ENCODE data around the gene FBXW9. TPM values are rescaled to one million over a fixed set of nuclear protein-coding genes. Genes with fewer than 3 reads are reported as not detected.

FBXW9 gene
- total and polyA plus RNA-seq, 2 experiments from 2014 or later: 6.6 to 19.4 TPM

DNA sequence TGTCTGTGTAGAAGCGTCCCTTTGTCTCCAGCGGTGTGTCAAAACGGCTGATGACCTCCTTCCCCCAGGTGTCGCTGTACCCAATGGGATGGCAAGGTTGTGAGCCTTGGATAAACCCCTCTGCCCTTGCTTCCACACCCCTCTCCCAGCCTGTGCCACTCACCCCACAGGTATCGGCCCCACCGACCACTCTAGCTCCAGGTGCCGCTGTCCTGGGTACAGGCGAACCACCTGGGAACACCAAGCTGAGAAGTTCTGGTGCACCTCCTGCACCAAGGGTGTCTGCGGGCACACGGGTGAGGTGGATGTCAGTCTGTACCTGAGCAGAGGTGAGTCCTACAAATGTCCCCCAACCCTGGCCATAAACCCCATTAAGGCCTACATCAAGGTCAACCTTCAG lies 46.5 kb downstream of the FBXW9 start:
- no peak for DNase-seq (ENCODE audit: low spot score)
- Mint-ChIP-seq H3K4me1 (peaks cover 2% of the 10 kb centered on the region; the same call in 2 of the 3 replicates), H3K9me3 (peaks cover 8% of the 10 kb centered on the region), H3K27me3 (ENCODE audit: insufficient read depth, low read depth, poor library complexity) (peaks cover 14% of the 10 kb centered on the region), H3K4me3 (no peak overlapping the region), H3K36me3 (ENCODE audit: low read depth) (peaks cover 27% of the 10 kb centered on the region), H3K27ac (no peak overlapping the region)
- 0 out of 2 replicates have a peak, but pooled peaks cover 7% of the 10 kb centered on the region for H3F3A ChIP-seq (replicated peaks; ENCODE audit: low read depth)
- H4K20me1 ChIP-seq (replicated peaks; ENCODE audit: insufficient read depth): no peaks in the 10 kb centered on the region
- no peak overlapping the region for H2AFZ ChIP-seq
- H3K4me2 ChIP-seq: no peak overlapping the region
- no peaks in the 10 kb centered on the region for H3K4me1 ChIP-seq (ENCODE audit: insufficient read depth)
- H3K79me2 ChIP-seq (replicated peaks; ENCODE audit: insufficient read depth): no peaks in the 10 kb centered on the region
- H3K9me2 ChIP-seq (ENCODE audit: insufficient read depth): no peaks in the 10 kb centered on the region
- no peak overlapping the region for H3K27ac ChIP-seq (ENCODE audit: low read depth)
- no peak overlapping the region for H3K4me3 ChIP-seq
- H3K27me3 ChIP-seq (ENCODE audit: insufficient read depth): no peaks in the 10 kb centered on the region
- no peak for TF ChIP-seq JUNB (IDR thresholded peaks at IDR 0.05; ENCODE audit: unreplicated experiment)
- TF ChIP-seq, protein P1, sequence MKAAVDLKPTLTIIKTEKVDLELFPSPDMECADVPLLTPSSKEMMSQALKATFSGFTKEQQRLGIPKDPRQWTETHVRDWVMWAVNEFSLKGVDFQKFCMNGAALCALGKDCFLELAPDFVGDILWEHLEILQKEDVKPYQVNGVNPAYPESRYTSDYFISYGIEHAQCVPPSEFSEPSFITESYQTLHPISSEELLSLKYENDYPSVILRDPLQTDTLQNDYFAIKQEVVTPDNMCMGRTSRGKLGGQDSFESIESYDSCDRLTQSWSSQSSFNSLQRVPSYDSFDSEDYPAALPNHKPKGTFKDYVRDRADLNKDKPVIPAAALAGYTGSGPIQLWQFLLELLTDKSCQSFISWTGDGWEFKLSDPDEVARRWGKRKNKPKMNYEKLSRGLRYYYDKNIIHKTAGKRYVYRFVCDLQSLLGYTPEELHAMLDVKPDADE (IDR thresholded peaks at IDR 0.05): no peak
- TF ChIP-seq CREB1 (CRISPR knock-in tag; IDR thresholded peaks at IDR 0.05; ENCODE audit: low read depth): no peak
- no peak for TF ChIP-seq EZH2 (IDR thresholded peaks at IDR 0.05; ENCODE audit: low read depth, unreplicated experiment)
- TF ChIP-seq, protein P2, sequence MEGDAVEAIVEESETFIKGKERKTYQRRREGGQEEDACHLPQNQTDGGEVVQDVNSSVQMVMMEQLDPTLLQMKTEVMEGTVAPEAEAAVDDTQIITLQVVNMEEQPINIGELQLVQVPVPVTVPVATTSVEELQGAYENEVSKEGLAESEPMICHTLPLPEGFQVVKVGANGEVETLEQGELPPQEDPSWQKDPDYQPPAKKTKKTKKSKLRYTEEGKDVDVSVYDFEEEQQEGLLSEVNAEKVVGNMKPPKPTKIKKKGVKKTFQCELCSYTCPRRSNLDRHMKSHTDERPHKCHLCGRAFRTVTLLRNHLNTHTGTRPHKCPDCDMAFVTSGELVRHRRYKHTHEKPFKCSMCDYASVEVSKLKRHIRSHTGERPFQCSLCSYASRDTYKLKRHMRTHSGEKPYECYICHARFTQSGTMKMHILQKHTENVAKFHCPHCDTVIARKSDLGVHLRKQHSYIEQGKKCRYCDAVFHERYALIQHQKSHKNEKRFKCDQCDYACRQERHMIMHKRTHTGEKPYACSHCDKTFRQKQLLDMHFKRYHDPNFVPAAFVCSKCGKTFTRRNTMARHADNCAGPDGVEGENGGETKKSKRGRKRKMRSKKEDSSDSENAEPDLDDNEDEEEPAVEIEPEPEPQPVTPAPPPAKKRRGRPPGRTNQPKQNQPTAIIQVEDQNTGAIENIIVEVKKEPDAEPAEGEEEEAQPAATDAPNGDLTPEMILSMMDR (conservative IDR thresholded peaks at IDR 0.05; ENCODE audit: low read depth in 2 of 2): peak in 1 of 2 experiments; percentile 42; a peak in 2 of 4 replicates
- TF ChIP-seq, protein P3, sequence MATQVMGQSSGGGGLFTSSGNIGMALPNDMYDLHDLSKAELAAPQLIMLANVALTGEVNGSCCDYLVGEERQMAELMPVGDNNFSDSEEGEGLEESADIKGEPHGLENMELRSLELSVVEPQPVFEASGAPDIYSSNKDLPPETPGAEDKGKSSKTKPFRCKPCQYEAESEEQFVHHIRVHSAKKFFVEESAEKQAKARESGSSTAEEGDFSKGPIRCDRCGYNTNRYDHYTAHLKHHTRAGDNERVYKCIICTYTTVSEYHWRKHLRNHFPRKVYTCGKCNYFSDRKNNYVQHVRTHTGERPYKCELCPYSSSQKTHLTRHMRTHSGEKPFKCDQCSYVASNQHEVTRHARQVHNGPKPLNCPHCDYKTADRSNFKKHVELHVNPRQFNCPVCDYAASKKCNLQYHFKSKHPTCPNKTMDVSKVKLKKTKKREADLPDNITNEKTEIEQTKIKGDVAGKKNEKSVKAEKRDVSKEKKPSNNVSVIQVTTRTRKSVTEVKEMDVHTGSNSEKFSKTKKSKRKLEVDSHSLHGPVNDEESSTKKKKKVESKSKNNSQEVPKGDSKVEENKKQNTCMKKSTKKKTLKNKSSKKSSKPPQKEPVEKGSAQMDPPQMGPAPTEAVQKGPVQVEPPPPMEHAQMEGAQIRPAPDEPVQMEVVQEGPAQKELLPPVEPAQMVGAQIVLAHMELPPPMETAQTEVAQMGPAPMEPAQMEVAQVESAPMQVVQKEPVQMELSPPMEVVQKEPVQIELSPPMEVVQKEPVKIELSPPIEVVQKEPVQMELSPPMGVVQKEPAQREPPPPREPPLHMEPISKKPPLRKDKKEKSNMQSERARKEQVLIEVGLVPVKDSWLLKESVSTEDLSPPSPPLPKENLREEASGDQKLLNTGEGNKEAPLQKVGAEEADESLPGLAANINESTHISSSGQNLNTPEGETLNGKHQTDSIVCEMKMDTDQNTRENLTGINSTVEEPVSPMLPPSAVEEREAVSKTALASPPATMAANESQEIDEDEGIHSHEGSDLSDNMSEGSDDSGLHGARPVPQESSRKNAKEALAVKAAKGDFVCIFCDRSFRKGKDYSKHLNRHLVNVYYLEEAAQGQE (IDR thresholded peaks at IDR 0.05; ENCODE audit: unreplicated experiment): no peak
- no peak for TF ChIP-seq ZNF114 (CRISPR knock-in tag; IDR thresholded peaks at IDR 0.05)
- no peak for TF ChIP-seq EZH2phosphoT487 (IDR thresholded peaks at IDR 0.05; ENCODE audit: unreplicated experiment)
- no peak for TF ChIP-seq STAT1 (IDR thresholded peaks at IDR 0.05; ENCODE audit: unreplicated experiment)
- no peak for ATAC-seq
- peaks cover 6% of the 10 kb centered on the region; the same call in 1 of the 2 replicates for H3K36me3 ChIP-seq (ENCODE audit: insufficient read depth)
